ENCODE measurements around the gene NEK6. TPM values are rescaled to one million over a fixed set of nuclear protein-coding genes. Genes with fewer than 3 reads are reported as not detected.

NEK6 gene
- total and polyA plus RNA-seq, 2 of the 8 experiments (the other 6 are each of a cell fraction or from before 2014, with no cell fraction given), result 17.7 to 19.7 TPM

DNA sequence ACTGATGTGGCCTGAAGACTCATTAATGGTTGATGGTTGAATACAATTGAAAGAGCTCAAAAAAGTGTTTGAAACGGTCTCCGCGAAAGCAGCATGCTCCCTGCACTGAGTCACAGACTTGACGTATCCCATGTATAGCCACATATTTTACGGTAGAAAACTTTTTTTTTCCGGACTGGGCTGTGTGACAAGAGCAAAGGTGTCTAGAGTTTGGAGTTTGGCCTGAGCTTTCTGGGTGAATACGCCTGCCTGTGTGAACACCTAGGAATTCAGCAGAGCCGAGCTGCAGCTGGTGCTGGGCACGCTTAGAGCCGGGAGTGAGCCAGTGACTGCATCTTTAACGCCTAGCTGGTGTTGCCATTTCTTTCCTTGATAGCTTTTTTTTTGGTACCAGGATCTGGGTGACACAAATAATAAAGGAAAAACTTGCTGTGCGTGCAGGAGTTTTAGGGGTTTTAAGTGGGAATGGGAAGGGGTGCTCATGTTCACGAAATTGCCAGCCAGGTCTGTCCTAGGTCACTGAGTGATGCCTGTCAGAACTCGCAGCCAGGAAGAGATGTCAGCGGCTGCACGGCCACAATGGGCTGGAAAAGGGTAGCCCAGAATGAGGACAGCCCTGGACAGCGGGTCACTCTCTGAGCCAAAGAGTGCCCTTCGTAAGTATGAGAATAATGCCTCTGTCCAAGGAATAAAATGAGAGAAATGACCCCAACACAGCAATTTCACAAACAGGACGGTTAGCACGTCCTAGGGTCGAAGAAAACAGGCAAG is 105.8 kb downstream of the NEK6 start:
- H3K23me2 ChIP-seq (ENCODE audit: low read depth, low read length), result no peaks in the 10 kb centered on the region
- no peak overlapping the region for H3K27ac ChIP-seq (ENCODE audit: low read depth, low read length)
- no peak overlapping the region for H3K23ac ChIP-seq (ENCODE audit: insufficient read length)
- no peak overlapping the region for H3K9ac ChIP-seq (replicated peaks in 1 of 4; ENCODE audit: extremely low read depth in 1 of 4, low read depth in 3 of 4, low read length in 3 of 4)
- no peak overlapping the region for H2BK5ac ChIP-seq (ENCODE audit: low read depth, low read length)
- DNase-seq (ENCODE audit: low read depth in 1 of 2, low spot score in 2 of 2) (no peak), FAIRE-seq (no peak)
- no peaks in the 10 kb centered on the region for H3K27me3 ChIP-seq (replicated peaks in 1 of 4; ENCODE audit: control insufficient read depth in 3 of 4, extremely low read depth in 1 of 4, insufficient read depth in 3 of 4, low read length in 3 of 4)
- no peak overlapping the region for H2AFZ ChIP-seq (ENCODE audit: low read length)
- H2BK120ac ChIP-seq (replicated peaks; ENCODE audit: low read depth, low read length), result no peak overlapping the region
- no peak overlapping the region for H4K91ac ChIP-seq (replicated peaks; ENCODE audit: insufficient read length, low read length)
- no peak overlapping the region for H2BK20ac ChIP-seq (ENCODE audit: low read length)
- H2BK15ac ChIP-seq (ENCODE audit: low read length), result no peak overlapping the region
- TF ChIP-seq POLR2AphosphoS5 (IDR thresholded peaks at IDR 0.05; ENCODE audit: low read depth, low read length) (no peak), POU5F1 (IDR thresholded peaks at IDR 0.05; ENCODE audit: low read depth, low read length) (no peak)
- no peak overlapping the region for H3K56ac ChIP-seq (replicated peaks; ENCODE audit: insufficient read length, low read depth, low read length)
- POLR2A ChIA-PET (ENCODE audit: partially characterized antibody), result no interaction called here
- CTCF ChIA-PET (ENCODE audit: partially characterized antibody), result interaction anchor here (0.9 to 2.3 kb wide), 3 partner anchors 9 to 28 kb away, joined by 5 to 6 read pairs (median 6); no protein-coding TSS in a partner anchor
- no peaks in the 10 kb centered on the region for H3K4me1 ChIP-seq (replicated peaks in 1 of 4; ENCODE audit: control insufficient read depth in 3 of 4, insufficient read depth in 4 of 4, low read length in 3 of 4)
- no peak overlapping the region for H2AK5ac ChIP-seq (ENCODE audit: low read depth, low read length)
- no peak overlapping the region for H3K18ac ChIP-seq (ENCODE audit: extremely low read depth, low read length)
- H3K4me3 ChIP-seq (ENCODE audit: extremely low read depth in 1 of 4, insufficient read depth in 2 of 4, low read depth in 3 of 4, low read length in 4 of 4), result no peak overlapping the region
- H2BK12ac ChIP-seq (ENCODE audit: low read depth, low read length), result no peak overlapping the region
- no peaks in the 10 kb centered on the region for H3K36me3 ChIP-seq (ENCODE audit: control insufficient read depth in 2 of 4, insufficient read depth in 4 of 4, low read length in 3 of 4)
- no peak overlapping the region for H4K8ac ChIP-seq (ENCODE audit: extremely low read depth, insufficient read depth, low read length)
- H4K5ac ChIP-seq (ENCODE audit: insufficient read length, low read depth, low read length), result no peak overlapping the region
- H3K79me2 ChIP-seq (ENCODE audit: control insufficient read depth in 1 of 2, insufficient read depth in 2 of 2, low read length in 2 of 2), result peaks cover 3 to 78% of the 10 kb centered on the region in 2 experiments; a peak in 3 of 4 replicates
- 88% methylated on average over 21 of the region's 21 CpGs; no CpG with 5 or more reads in 1 of the 2 experiments for WGBS, 2 experiments (ENCODE audit: extremely low coverage in 1 of 2, insufficient coverage in 1 of 2, insufficient read length in 1 of 2, insufficient replicate concordance in 2 of 2, low coverage in 1 of 2, low lambda C conversion rate in 2 of 2, missing lambda C conversion rate in 1 of 2)
- peaks cover 22% of the 10 kb centered on the region for H3K79me1 ChIP-seq (ENCODE audit: low read depth, low read length)
- no peak overlapping the region for H3K4me2 ChIP-seq (ENCODE audit: insufficient read depth in 1 of 2, low read depth in 2 of 2, low read length in 2 of 2)
- no peak overlapping the region for H3K14ac ChIP-seq (ENCODE audit: insufficient read length)
- H3K9me3 ChIP-seq (ENCODE audit: insufficient read depth in 2 of 2, low read depth in 1 of 2, low read length in 1 of 2), result no peaks in the 10 kb centered on the region
- peaks cover 7 to 31% of the 10 kb centered on the region in 2 experiments for H4K20me1 ChIP-seq (replicated peaks in 1 of 2; ENCODE audit: control insufficient read depth in 1 of 2, insufficient read depth in 2 of 2, low read length in 2 of 2)
- H3K4ac ChIP-seq (replicated peaks; ENCODE audit: insufficient read length, low read depth, low read length), result no peak overlapping the region

Data from H1 (cell line).